Liver (tissue), 9 donors: Measurements from ENCODE around the gene MYO18A. TPM values are rescaled to one million over a fixed set of nuclear protein-coding genes. Genes with fewer than 3 reads are reported as not detected.
A peak's percentile ranks its signal among the peaks of the same experiment; 100 is the strongest.

Experiments
- DNase-seq: peaks from one replicate; pipeline ENCODE4 v3.0.0-alpha.2; 2017; ENCODE audit warnings: low spot score
- H3K27ac ChIP-seq, 2 donors: one replicate each; pipeline ENCODE4 v1.7.0; 2013; ENCODE audit warnings: inconsistent platforms in 2 of 2, low read length in 2 of 2, control low read depth in 1 of 2, low read depth in 1 of 2, mild to moderate bottlenecking in 1 of 2
- H3K27me3 ChIP-seq, 4 donors: one replicate each; pipeline versions ENCODE4 v1.6.1 to v1.7.0; 2013; ENCODE audit warnings: low read length in 3 of 4, inconsistent platforms in 1 of 4, mild to moderate bottlenecking in 1 of 4, moderate library complexity in 1 of 4; ENCODE audit not compliant: control insufficient read depth in 4 of 4, insufficient read depth in 4 of 4
- H3K36me3 ChIP-seq, 4 donors: one replicate each; pipeline versions ENCODE4 v1.6.1 to v1.7.0; 2013; ENCODE audit warnings: low read length in 3 of 4, mild to moderate bottlenecking in 3 of 4, low read depth in 1 of 4, moderate library complexity in 1 of 4; ENCODE audit not compliant: control insufficient read depth in 4 of 4, insufficient read depth in 3 of 4
- H3K4me1 ChIP-seq, 4 donors: one replicate each; pipeline versions ENCODE4 v1.6.1 to v1.7.0; 2013; ENCODE audit warnings: low read length in 3 of 4, mild to moderate bottlenecking in 3 of 4, moderate library complexity in 1 of 4; ENCODE audit not compliant: control insufficient read depth in 4 of 4, insufficient read depth in 4 of 4
- H3K4me3 ChIP-seq, 3 donors: one replicate each; pipeline versions ENCODE4 v1.6.1 to v1.7.0; 2013; ENCODE audit warnings: low read length in 3 of 3, control low read depth in 1 of 3, low read depth in 1 of 3, mild to moderate bottlenecking in 1 of 3
- H3K9ac ChIP-seq, 2 donors: one replicate each; pipeline ENCODE4 v1.7.0; 2013; ENCODE audit warnings: low read length in 2 of 2, mild to moderate bottlenecking in 2 of 2, moderate library complexity in 2 of 2, control low read depth in 1 of 2, low read depth in 1 of 2
- H3K9me3 ChIP-seq, 4 donors: one replicate each; pipeline versions ENCODE4 v1.6.1 to v1.7.0; 2013; ENCODE audit warnings: low read length in 3 of 4; ENCODE audit not compliant: control insufficient read depth in 4 of 4
- ATF3 ChIP-seq: IDR thresholded peaks from 2 replicates; pipeline ENCODE4 v1.6.1; 2016; ENCODE audit warnings: antibody characterized with exemption
- CTCF ChIP-seq: fragments of 150-350 bp; IDR thresholded peaks from 2 replicates; pipeline ENCODE4 v1.5.1; 2017; ENCODE audit warnings: improper control_type of control experiment, low read depth, low read length; ENCODE audit not compliant: missing input control
- EGR1 ChIP-seq, 2 donors: IDR thresholded peaks; 2 replicates each; pipeline ENCODE4 v1.6.1; 2016 to 2018; ENCODE audit warnings: antibody characterized with exemption in 2 of 2, low read depth in 2 of 2
- FOXA2 ChIP-seq: IDR thresholded peaks from 2 replicates; pipeline ENCODE4 v1.6.1; 2016; ENCODE audit warnings: antibody characterized with exemption
- GABPA ChIP-seq, 2 donors: IDR thresholded peaks in 1 of 2; conservative IDR thresholded peaks in 1 of 2; 2 replicates each; pipeline ENCODE4 v1.6.1; 2016; ENCODE audit warnings: antibody characterized with exemption in 2 of 2, mild to moderate bottlenecking in 1 of 2, moderate library complexity in 1 of 2
- HNF4A ChIP-seq, 2 donors: conservative IDR thresholded peaks; 2 replicates each; pipeline ENCODE4 v1.6.1; 2016; ENCODE audit warnings: antibody characterized with exemption in 2 of 2, mild to moderate bottlenecking in 2 of 2
- HNF4G ChIP-seq: IDR thresholded peaks from 2 replicates; pipeline ENCODE4 v1.6.1; 2016; ENCODE audit warnings: antibody characterized with exemption
- RAD21 ChIP-seq, 2 donors: IDR thresholded peaks; 2 replicates each; pipeline ENCODE4 v1.6.1; 2016; ENCODE audit warnings: antibody characterized with exemption in 2 of 2, mild to moderate bottlenecking in 2 of 2
- REST ChIP-seq: IDR thresholded peaks from 2 replicates; pipeline ENCODE4 v1.6.1; 2016; ENCODE audit warnings: antibody characterized with exemption, mild to moderate bottlenecking
- RXRA ChIP-seq, 2 donors: IDR thresholded peaks; 2 replicates each; pipeline ENCODE4 v1.6.1; 2017 to 2018; ENCODE audit warnings: antibody characterized with exemption in 2 of 2, mild to moderate bottlenecking in 1 of 2
- SP1 ChIP-seq: IDR thresholded peaks from 2 replicates; pipeline ENCODE4 v1.6.1; 2018; ENCODE audit warnings: antibody characterized with exemption, mild to moderate bottlenecking
- WGBS: extraction: QIAGEN DNeasy Blood & Tissue Kit; methylation state at CpG from one replicate; pipeline ENCODE4 v1.1.7; 2013; 5-methylcytosine and 5-hydroxymethylcytosine counted together
- polyA plus RNA-seq, 2 donors: library from polyadenylated mRNA; stranded (reverse) in 1 of 2; unstranded in 1 of 2; fragments of 200-250 nt in 1 of 2; fragments of >200 nt in 1 of 2; fragmentation: Nextera tagmentation in 1 of 2; extraction: Ambion mirVana in 1 of 2; gene quantifications; one replicate each; pipeline versions ENCODE4 v1.2.1 to v1.2.3, GENCODE V29; 2013 to 2015
- total RNA-seq, 2 donors: library from RNA; depleted of rRNA; stranded (reverse); fragments of >200 nt; gene quantifications; one replicate each; pipeline ENCODE4 v1.2.3, GENCODE V29; 2014
- donor health status: healthy.
- donor health status: healthy.
- donor health status: healthy.
- donor health status: healthy.
- donor health status: healthy.

The MYO18A gene
- total and polyA plus RNA-seq, 4 donors, result 26.3 to 81.6 (median 37.3) TPM

GRCh38 chr17:29160253-29160652, 19.9 kb downstream of the MYO18A start:
- peak overlapping the region; percentile 66 to 85 for H3K27ac ChIP-seq
- H3K9me3 ChIP-seq, result no peaks in the 10 kb centered on the region
- WGBS, result 23% methylated on average over 2 of the region's 2 CpGs
- H3K4me1 ChIP-seq, result peaks cover 56 to 91% (median 78%) of the 10 kb centered on the region in 4 donors
- TF ChIP-seq HNF4A (conservative IDR thresholded peaks at IDR 0.05), result peak; percentile 25 to 36
- TF ChIP-seq HNF4G, result no peak
- TF ChIP-seq CTCF, result no peak
- peak in 1 of 2 donors; percentile 16 for TF ChIP-seq RXRA (IDR thresholded peaks at IDR 0.05)
- H3K36me3 ChIP-seq, result peaks cover 0 to 5% (median 1%) of the 10 kb centered on the region in 4 donors
- no peaks in the 10 kb centered on the region for H3K27me3 ChIP-seq
- DNase-seq, result no peak
- H3K9ac ChIP-seq, result peak overlapping the region; percentile 53 to 61
- H3K4me3 ChIP-seq, result no peak overlapping the region

- Histone ChIP-seq H3K9me3 (no peaks in the 10 kb centered on the region), H3K36me3 (peaks cover 0 to 2% (median 0%) of the 10 kb centered on the region in 4 donors), H3K4me1 (peaks cover 59 to 94% (median 83%) of the 10 kb centered on the region in 4 donors), H3K9ac (peak overlapping the region; percentile 43 to 61), H3K4me3 (no peak overlapping the region), H3K27ac (peak overlapping the region; percentile 85 to 94), H3K27me3 (no peaks in the 10 kb centered on the region)
- DNase-seq, result no peak
- TF ChIP-seq REST (no peak), RAD21 (IDR thresholded peaks at IDR 0.05) (no peak), ATF3 (no peak), FOXA2 (no peak), GABPA (IDR thresholded peaks at IDR 0.05 in 1 of 2, conservative IDR thresholded peaks at IDR 0.05 in 1 of 2) (no peak), HNF4G (no peak), EGR1 (IDR thresholded peaks at IDR 0.05; ENCODE audit: low read depth in 2 of 2) (no peak), SP1 (no peak)
- 20% methylated on average over 3 of the region's 3 CpGs for WGBS
Measured at GRCh38 chr17:29159306-29159860, 20.8 kb downstream of the MYO18A start.
